ENCODE measurements around the gene CFAP100.

DNA sequence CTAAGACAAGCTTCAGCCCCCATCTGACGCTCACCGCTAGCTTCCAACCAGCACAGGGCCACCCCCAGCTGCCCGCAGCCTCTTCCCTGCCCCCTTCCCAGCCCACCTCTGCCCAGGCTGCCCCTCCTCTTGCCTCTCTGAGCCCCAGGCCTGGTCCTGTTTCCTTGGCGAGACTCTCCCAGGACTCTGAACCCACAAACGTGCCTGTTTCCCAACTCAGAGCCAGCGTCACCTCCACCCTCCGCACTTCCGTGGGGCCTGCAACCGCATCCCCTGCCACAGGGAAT, 45.9 kb downstream of the CFAP100 start:
- TF ChIP-seq, protein P1, sequence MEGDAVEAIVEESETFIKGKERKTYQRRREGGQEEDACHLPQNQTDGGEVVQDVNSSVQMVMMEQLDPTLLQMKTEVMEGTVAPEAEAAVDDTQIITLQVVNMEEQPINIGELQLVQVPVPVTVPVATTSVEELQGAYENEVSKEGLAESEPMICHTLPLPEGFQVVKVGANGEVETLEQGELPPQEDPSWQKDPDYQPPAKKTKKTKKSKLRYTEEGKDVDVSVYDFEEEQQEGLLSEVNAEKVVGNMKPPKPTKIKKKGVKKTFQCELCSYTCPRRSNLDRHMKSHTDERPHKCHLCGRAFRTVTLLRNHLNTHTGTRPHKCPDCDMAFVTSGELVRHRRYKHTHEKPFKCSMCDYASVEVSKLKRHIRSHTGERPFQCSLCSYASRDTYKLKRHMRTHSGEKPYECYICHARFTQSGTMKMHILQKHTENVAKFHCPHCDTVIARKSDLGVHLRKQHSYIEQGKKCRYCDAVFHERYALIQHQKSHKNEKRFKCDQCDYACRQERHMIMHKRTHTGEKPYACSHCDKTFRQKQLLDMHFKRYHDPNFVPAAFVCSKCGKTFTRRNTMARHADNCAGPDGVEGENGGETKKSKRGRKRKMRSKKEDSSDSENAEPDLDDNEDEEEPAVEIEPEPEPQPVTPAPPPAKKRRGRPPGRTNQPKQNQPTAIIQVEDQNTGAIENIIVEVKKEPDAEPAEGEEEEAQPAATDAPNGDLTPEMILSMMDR (IDR thresholded peaks at IDR 0.05; ENCODE audit: low read depth, low read length), result no peak
- TF ChIP-seq EZH2phosphoT487 (IDR thresholded peaks at IDR 0.05; ENCODE audit: low read depth), result no peak
